Measurements from ENCODE around the gene UVRAG.

The UVRAG gene

GRCh38 chr11:76119779-76120178 is 304.8 kb downstream of the UVRAG start:
- no peak for DNase-seq (ENCODE audit: low read depth)

GRCh38 chr11:76120513-76121101 is 305.6 kb downstream of the UVRAG start:
- DNase-seq (ENCODE audit: low read depth) = no peak

GRCh38 chr11:76123248-76123647 is 308.2 kb downstream of the UVRAG start:
- DNase-seq (ENCODE audit: low read depth) = no peak

- DNase-seq (ENCODE audit: low read depth) = no peak
Measured at GRCh38 chr11:76124905-76125770, 310.1 kb downstream of the UVRAG start.

GRCh38 chr11:76129729-76130128 is 314.7 kb downstream of the UVRAG start:
- DNase-seq (ENCODE audit: low read depth) = no peak

- no peak for DNase-seq (ENCODE audit: low read depth)
Measured at GRCh38 chr11:76131142-76131541, 316.1 kb downstream of the UVRAG start.

- DNase-seq (ENCODE audit: low read depth) = no peak
Measured at GRCh38 chr11:76131671-76132631, 316.9 kb downstream of the UVRAG start.

- no peak for DNase-seq (ENCODE audit: low read depth)
Measured at GRCh38 chr11:76134239-76134638, 319.2 kb downstream of the UVRAG start.

GRCh38 chr11:76135491-76135890 is 320.5 kb downstream of the UVRAG start:
- DNase-seq (ENCODE audit: low read depth) = no peak

- DNase-seq (ENCODE audit: low read depth) = no peak
Measured at GRCh38 chr11:76139314-76139713, 324.3 kb downstream of the UVRAG start.

GRCh38 chr11:76140912-76141574 is 326.0 kb downstream of the UVRAG start:
- no peak for DNase-seq (ENCODE audit: low read depth)

GRCh38 chr11:76141901-76142588 is 327.0 kb downstream of the UVRAG start:
- no peak for DNase-seq (ENCODE audit: low read depth)

- no peak for DNase-seq (ENCODE audit: low read depth)
Measured at GRCh38 chr11:76143274-76143673, 328.3 kb downstream of the UVRAG start.

- DNase-seq (ENCODE audit: low read depth) = no peak
Measured at GRCh38 chr11:76147106-76147740, 332.2 kb downstream of the UVRAG start.

- no peak for DNase-seq (ENCODE audit: low read depth)
Measured at GRCh38 chr11:76148231-76148630, 333.2 kb downstream of the UVRAG start.

- DNase-seq (ENCODE audit: low read depth) = no peak
Measured at GRCh38 chr11:76148941-76149613, 334.1 kb downstream of the UVRAG start.

- DNase-seq (ENCODE audit: low read depth) = no peak
Measured at GRCh38 chr11:76149713-76150112, 334.7 kb downstream of the UVRAG start.

GRCh38 chr11:76150141-76150540 is 335.1 kb downstream of the UVRAG start:
- no peak for DNase-seq (ENCODE audit: low read depth)

- DNase-seq (ENCODE audit: low read depth) = no peak
Measured at GRCh38 chr11:76151556-76152085, 336.6 kb downstream of the UVRAG start.
